ENCODE results near the gene THYN1. TPM values are rescaled to one million over a fixed set of nuclear protein-coding genes. Genes with fewer than 3 reads are reported as not detected.
A peak's percentile ranks its signal among the peaks of the same experiment; 100 is the strongest.

The THYN1 gene
- total RNA-seq, 2 donors from 2014 or later: 34.4 to 45.9 TPM

DNA sequence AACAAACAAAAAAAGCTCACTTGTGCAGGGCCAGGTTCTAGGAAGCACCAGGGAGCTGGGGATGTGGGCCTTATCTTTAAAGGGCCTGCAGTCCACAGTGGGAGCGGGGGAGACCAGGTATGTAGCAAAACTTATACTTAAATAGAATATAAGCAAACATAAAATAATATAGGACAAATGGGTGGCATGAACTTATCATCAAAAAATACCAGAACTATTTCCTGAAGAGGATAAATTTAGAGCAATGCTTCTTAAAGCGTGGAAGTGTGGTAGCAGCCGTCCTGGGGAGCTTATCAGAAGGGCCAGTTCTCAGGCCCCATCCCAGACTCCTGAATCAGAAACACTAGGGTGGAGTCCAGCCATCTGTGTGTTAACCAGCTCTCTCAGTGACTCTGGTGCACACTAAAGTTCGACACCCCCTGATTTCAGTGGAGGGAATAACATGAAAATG, 19.4 kb downstream of the THYN1 start:
- Mint-ChIP-seq H3K27ac (no peak overlapping the region), H3K36me3 (peaks cover 15% of the 10 kb centered on the region), H3K27me3 (no peaks in the 10 kb centered on the region), H3K4me3 (no peak overlapping the region), H3K4me1 (ENCODE audit: low read depth in 2 of 2) (peaks cover 40 to 52% of the 10 kb centered on the region in 2 donors), H3K9me3 (no peaks in the 10 kb centered on the region)
- DNase-seq (ENCODE audit: low spot score) (no peak), ATAC-seq (no peak)

DNA sequence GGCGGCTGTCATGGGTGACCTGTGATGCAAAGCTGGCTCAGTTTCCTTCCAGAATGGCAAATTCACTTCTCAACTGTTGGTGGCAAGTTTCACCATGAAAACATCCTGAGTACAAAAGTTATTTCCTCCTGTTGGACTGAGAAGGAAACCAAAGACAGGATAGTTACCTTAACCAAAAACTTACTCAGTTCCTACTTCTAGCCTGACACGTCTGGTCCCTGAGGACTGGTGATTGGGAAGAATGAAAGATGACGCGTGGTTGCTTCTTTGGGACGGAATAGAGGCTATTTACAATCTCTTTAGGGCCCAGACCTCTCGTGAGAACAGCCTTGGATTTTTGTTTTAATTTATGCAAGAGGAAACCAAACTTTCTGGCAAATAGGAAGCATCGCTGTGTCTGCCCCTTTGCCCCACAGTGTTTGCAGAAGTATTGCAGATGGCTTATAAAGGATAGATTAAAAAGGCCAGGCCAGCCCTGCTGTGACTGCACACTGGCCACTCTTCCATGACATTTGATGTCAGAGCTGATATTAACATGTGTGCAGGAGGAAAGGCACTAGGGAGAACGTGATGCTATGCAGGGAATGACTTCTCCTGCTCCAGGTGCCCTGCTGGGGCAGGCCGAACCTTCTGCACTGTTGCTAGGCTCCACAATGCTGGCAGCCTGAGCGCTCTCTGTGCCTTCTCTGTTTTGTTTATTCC, 21.0 kb downstream of the THYN1 start:
- peaks cover 51 to 62% of the 10 kb centered on the region in 2 donors for H3K4me1 Mint-ChIP-seq (ENCODE audit: low read depth in 2 of 2)
- peak overlapping the region; percentile 52 for H3K4me3 Mint-ChIP-seq
- H3K27ac Mint-ChIP-seq: no peak overlapping the region
- no peak for ATAC-seq
- H3K27me3 Mint-ChIP-seq: no peaks in the 10 kb centered on the region
- DNase-seq (ENCODE audit: low spot score): no peak
- peaks cover 9% of the 10 kb centered on the region for H3K36me3 Mint-ChIP-seq
- H3K9me3 Mint-ChIP-seq: no peaks in the 10 kb centered on the region

DNA sequence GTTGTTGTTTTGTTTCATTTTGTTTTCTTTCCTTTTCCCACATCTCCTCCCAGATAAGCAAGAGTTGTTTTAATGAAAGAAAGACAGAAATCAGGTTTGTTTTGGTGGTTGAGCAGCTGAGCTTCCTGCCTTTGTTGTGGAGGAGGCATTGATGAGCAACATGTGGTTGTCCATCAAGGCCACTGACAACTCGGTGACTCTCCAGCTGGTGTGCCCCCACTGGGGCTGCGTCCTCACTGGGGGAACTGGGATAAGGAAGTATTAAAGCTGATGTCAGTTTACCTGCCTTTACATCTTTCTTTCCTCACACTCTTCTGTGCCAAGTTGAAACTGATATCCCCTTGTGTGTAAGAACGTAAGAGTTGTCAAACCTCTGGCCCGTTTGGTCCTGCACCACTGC, 22.8 kb downstream of the THYN1 start:
- ATAC-seq: no peak
- peak overlapping the region; percentile 63 for H3K4me3 Mint-ChIP-seq
- H3K27me3 Mint-ChIP-seq: no peaks in the 10 kb centered on the region
- no peaks in the 10 kb centered on the region for H3K36me3 Mint-ChIP-seq
- no peaks in the 10 kb centered on the region for H3K9me3 Mint-ChIP-seq
- peaks cover 61 to 68% of the 10 kb centered on the region in 2 donors for H3K4me1 Mint-ChIP-seq (ENCODE audit: low read depth in 2 of 2)
- peak overlapping the region; percentile 7 to 40 for H3K27ac Mint-ChIP-seq
- no peak for DNase-seq (ENCODE audit: low spot score)

DNA sequence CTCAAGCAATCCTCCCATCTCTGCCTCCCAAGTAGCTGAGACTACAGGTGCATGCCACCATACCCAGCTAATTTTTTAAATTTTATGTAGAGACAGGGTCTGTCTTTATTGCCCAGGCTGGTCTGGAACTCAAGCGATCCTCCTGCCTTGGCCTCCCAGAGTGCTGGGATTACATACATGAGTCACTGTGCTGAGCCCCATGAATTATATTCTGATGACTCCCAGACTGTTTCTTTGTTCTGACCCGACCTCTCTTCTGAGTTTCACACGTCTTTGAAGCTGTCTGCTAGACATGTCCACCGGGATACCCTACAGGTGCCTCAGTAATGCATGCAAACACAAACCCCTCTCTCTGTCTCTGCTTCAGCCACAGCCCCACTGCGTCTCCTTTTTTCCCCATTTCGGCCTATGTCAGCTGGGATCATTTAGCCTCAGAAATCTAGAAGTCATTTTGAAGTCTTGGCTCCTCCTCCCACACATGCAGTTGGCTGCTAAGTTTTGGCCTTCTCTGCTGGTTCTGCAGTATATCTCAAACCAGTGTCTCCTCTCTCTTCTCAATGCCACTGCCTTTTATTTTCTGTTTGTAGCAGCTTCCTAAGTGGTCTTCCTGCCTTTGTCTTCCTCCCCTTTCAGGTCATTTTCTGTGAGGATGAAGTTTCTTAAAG, 23.9 kb downstream of the THYN1 start:
- ATAC-seq (no peak), DNase-seq (ENCODE audit: low spot score) (no peak)
- peak overlapping the region; percentile 7 to 40 for H3K27ac Mint-ChIP-seq
- peaks cover 61 to 68% of the 10 kb centered on the region in 2 donors for H3K4me1 Mint-ChIP-seq (ENCODE audit: low read depth in 2 of 2)
- H3K4me3 Mint-ChIP-seq: peak overlapping the region; percentile 63
- no peaks in the 10 kb centered on the region for H3K36me3 Mint-ChIP-seq
- no peaks in the 10 kb centered on the region for H3K27me3 Mint-ChIP-seq
- no peaks in the 10 kb centered on the region for H3K9me3 Mint-ChIP-seq

DNA sequence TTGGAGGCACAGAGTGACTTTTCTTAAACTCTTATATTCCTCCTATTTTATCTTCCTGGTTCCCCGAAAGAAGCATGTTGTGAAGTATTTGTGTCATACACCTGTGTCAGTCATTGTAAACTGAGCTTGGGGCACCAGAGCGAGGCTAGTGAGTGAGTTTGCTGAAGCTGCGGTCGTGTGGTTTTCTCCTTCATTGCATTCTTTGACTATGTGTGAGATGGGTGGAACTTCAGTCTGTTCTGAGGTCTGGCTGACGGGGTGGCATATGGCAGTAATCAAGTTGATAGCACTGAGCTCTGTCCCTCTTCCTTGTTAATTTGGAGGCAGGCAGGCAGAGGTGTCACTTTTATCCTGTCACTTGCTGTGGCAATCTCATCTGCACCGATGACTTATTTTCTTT, 24.5 kb downstream of the THYN1 start:
- ATAC-seq (peak; percentile 16 to 60), DNase-seq (ENCODE audit: low spot score) (peak; percentile 65)
- Mint-ChIP-seq H3K4me1 (ENCODE audit: low read depth in 2 of 2) (peaks cover 66 to 68% of the 10 kb centered on the region in 2 donors), H3K27ac (no peak overlapping the region), H3K9me3 (no peaks in the 10 kb centered on the region), H3K27me3 (no peaks in the 10 kb centered on the region), H3K4me3 (peak overlapping the region; percentile 63), H3K36me3 (no peaks in the 10 kb centered on the region)

DNA sequence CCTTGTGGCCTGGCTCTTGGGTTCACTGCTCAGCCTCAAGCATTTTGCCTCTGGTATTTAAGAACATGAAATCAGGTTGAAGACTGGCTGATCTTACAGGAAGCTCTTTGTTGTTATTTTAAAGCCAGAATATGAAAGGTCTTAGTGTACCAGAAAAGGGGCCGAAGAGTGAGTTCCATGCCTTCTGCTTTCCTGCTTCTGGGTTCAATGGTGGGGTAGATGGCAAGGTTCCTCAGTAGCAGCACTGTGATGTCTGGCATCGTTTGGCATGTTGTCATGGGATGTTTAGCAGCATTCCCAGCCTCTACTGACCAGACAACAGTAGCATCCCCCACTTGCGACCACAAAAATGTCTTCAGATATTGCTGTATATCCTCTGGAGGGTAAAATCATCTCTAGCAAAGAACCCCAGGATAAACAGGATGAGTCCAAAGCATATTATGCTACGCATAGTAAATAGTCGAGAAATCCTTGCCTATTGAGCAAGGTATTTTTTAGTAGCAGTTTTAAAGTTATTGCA, 26.3 kb downstream of the THYN1 start:
- H3K36me3 Mint-ChIP-seq: peaks cover 5% of the 10 kb centered on the region
- H3K9me3 Mint-ChIP-seq: no peaks in the 10 kb centered on the region
- peak overlapping the region; percentile 96 for H3K4me3 Mint-ChIP-seq
- peaks cover 68 to 72% of the 10 kb centered on the region in 2 donors for H3K4me1 Mint-ChIP-seq (ENCODE audit: low read depth in 2 of 2)
- DNase-seq (ENCODE audit: low spot score): no peak
- no peak overlapping the region for H3K27ac Mint-ChIP-seq
- no peak for ATAC-seq
- H3K27me3 Mint-ChIP-seq: no peaks in the 10 kb centered on the region

DNA sequence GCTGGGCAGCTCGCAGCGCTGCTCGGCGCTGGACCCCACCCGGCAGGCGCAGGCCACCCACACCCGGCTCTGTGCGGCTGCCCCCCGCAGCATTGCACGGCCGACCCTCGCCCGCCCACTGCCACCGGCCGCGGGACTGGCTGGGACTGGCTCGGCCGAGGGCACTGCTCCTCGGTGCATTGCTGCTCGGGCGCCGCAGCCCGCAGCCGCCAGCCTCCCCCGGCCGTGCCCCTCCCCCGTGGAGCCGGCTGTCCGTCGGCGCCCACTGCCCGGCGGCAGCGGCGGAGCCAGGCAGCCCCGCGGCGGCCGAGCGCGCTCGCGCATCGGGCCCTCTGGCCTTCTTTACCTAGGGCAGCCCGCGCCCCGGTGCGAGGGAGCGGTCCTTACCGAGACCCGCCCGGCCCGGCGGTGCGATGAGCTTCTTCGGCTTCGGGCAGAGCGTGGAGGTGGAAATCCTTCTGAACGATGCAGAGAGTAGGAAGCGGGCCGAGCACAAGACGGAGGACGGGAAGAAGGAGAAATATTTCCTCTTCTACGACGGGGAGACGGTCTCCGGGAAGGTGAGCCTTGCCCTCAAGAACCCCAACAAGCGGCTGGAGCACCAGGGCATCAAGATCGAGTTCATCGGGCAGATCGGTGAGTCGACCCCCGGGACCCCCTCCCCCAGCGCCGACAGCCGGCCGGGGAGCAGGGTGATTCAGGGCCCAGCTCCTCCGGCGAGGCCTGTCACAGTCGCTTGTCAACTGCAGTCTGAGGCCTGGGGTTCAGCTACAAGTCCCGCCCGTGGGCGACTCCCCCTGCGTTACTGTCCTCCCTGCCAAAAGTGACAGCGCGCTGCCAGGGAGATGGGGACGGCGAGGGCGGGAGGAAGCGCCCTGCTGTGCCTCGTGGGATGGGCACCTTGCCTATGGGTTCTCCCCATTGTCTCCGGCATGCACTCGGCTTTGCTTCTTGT, 28.2 kb downstream of the THYN1 start:
- Mint-ChIP-seq H3K4me3 (peak overlapping the region; percentile 96), H3K27me3 (no peaks in the 10 kb centered on the region), H3K4me1 (ENCODE audit: low read depth in 2 of 2) (peaks cover 58 to 68% of the 10 kb centered on the region in 2 donors), H3K27ac (peak overlapping the region; percentile 65 to 78), H3K9me3 (no peaks in the 10 kb centered on the region), H3K36me3 (peaks cover 11% of the 10 kb centered on the region)
- peak in 1 of 2 donors; percentile 41 for ATAC-seq
- DNase-seq (ENCODE audit: low spot score): no peak

DNA sequence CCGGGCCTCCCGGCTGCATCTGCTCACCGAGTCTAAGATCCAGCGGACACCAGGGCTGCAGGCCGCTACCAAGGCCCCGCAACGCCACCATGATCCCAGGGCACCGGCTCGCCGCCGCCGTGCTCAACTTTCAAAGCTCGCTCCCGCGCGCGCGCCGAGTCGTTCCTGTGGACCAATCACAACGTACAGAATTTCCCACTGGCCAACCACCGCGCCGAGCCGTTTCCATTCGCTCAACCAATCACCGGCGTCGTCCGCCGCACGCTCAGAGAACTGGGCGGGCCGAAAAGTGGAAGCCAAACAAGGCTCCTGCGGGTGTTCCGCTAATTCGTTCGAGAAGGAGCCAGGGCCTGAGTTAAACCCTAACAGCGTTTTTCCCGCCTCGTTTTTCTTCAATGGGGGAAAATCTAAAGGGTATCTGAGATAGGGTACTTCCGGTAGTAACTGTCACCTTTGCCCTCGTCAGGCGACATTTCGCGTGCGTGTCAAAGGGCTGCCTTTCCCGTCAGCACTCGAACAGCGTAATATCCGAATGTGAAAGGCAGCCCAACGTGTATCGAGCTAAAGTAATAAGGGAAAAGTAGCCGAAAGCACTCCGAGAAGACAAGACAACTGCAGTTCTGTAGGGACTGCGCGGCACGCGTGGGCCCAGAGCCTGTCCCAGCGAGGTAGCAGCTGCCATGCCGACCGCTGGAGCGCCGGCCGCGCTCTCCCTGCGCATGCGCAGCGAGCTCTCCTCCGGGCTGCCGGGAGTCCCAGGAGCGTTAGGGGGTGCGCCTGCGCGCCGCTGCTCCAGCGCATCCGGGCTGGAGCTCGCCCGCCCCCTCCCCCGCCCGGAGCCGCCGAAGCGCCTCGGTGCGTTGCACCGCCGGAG, 29.1 kb downstream of the THYN1 start, which contains the start of the genes NCAPD3 and VPS26B:
NCAPD3 (minus strand) TSS at position 132 of the 874 bp plus-strand sequence; CDS start at position 91, 41 bp downstream.
VPS26B (plus strand) TSS at position 836 of the 874 bp plus-strand sequence. CDS start 452 bp downstream, outside the sequence.
- peaks cover 13% of the 10 kb centered on the region for H3K36me3 Mint-ChIP-seq
- ATAC-seq: peak; percentile 87 to 92
- no peaks in the 10 kb centered on the region for H3K9me3 Mint-ChIP-seq
- peak within 1 kb of the TSS; percentile 96 to 98 for H3K27ac Mint-ChIP-seq
- H3K4me1 Mint-ChIP-seq (ENCODE audit: low read depth in 2 of 2): peaks cover 51 to 60% of the 10 kb centered on the region in 2 donors
- peak; percentile 97 for DNase-seq (ENCODE audit: low spot score)
- H3K27me3 Mint-ChIP-seq: no peaks in the 10 kb centered on the region
- peak within 1 kb of the TSS; percentile 97 for H3K4me3 Mint-ChIP-seq

DNA sequence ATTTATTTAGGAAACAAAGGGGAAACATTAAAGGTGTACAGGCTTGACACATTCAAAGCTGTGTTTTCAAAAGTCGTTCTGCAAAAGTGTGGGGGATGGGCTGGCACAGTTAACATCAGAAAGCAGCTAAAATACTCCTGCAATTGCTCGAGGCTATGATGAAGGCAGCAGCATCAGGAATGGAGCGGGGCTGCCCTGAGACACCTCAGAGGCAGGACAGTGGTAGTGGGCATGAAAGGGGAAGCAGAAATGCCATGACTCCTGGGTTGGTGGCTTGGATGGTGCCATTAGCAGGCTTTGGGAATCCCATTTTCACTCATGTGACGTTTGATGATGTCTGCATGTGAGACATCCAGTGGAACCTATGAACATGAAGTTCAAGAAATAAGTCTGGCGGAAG, 30.0 kb downstream of the THYN1 start:
- ATAC-seq (no peak), DNase-seq (ENCODE audit: low spot score) (no peak)
- Mint-ChIP-seq H3K27ac (peak overlapping the region; percentile 96 to 98), H3K27me3 (no peaks in the 10 kb centered on the region), H3K36me3 (peaks cover 23% of the 10 kb centered on the region), H3K9me3 (no peaks in the 10 kb centered on the region), H3K4me3 (peak overlapping the region; percentile 97), H3K4me1 (ENCODE audit: low read depth in 2 of 2) (peaks cover 53 to 59% of the 10 kb centered on the region in 2 donors)

DNA sequence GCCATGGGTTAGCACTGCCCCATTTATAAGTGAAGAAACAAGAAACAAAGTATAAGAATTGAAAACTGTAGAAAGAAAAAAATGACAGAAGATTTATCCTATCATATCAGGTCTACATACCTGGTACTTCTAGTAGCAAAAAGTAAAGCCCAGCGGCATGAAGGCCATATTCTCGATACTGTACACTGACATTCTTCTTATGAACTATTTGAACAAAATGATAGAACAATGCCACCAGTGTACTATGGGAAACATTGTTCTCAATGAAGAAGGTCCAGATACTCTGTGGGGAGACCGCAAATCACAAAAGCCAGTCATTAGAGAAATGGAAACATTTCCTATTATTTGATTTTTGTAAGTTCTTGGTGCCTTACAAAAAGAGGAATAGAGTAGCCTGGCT, 36.3 kb downstream of the THYN1 start:
- no peak for ATAC-seq
- Mint-ChIP-seq H3K4me1 (ENCODE audit: low read depth in 2 of 2) (peaks cover 13 to 18% of the 10 kb centered on the region in 2 donors), H3K9me3 (no peaks in the 10 kb centered on the region), H3K4me3 (no peak overlapping the region), H3K27me3 (no peaks in the 10 kb centered on the region), H3K36me3 (peaks cover 29% of the 10 kb centered on the region), H3K27ac (no peak overlapping the region)
- DNase-seq (ENCODE audit: low spot score): no peak

DNA sequence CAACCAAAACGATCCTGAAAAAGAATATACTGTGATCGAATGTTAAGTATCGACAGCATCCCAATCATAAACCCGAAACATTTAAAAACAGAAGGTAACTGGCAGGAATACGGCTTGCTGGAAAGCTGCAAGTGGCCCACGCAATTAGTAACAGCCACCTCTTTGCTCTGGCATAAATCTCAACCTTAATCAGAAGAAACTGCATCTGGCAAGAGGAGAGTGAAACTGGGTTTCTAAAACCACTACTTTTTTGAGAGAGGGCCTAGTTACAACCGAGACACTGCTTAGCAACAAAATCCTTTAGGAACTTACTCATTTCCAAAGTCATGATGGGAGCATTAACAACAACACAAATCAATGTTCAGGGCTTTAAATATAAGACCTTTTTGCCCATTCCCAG, 37.3 kb downstream of the THYN1 start:
- no peaks in the 10 kb centered on the region for H3K9me3 Mint-ChIP-seq
- ATAC-seq: no peak
- H3K27me3 Mint-ChIP-seq: no peaks in the 10 kb centered on the region
- no peak overlapping the region for H3K4me3 Mint-ChIP-seq
- H3K27ac Mint-ChIP-seq: no peak overlapping the region
- peaks cover 35% of the 10 kb centered on the region for H3K36me3 Mint-ChIP-seq
- no peak for DNase-seq (ENCODE audit: low spot score)
- H3K4me1 Mint-ChIP-seq (ENCODE audit: low read depth in 2 of 2): peaks cover 13% of the 10 kb centered on the region in 2 donors

DNA sequence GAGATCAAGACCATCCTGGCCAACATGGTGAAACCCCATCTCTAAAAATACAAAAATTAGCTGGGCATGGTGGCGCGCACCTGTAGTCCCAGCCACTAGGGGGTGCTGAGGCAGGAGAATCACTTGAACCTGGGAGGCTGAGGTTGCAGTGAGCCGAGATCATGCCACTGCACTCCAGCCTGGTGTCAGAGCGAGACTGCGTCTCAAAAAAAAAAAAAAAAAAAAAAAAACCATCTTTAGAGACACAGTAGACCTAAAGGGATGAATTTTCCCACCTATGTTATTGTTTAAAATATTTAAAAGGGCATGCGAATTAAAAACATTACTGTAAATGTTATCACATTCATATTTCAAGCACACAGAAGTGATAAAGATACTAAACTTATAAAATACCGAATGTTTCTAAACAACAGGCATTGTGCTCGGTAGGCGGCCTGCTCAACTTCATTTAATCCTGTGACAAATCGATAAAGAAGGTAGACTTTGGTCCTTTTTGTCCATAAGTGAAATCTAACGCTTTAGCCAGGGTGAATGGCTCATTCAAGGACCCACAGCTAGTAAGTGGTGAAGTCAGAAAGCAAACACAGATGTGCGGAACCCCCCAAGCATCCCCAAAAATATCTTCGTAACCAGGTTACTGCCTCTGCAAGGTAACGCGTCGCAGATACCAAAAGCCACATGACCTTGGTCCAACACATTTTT, 45.5 kb downstream of the THYN1 start:
- peaks cover 41% of the 10 kb centered on the region for H3K36me3 Mint-ChIP-seq
- H3K27ac Mint-ChIP-seq: no peak overlapping the region
- H3K9me3 Mint-ChIP-seq: no peaks in the 10 kb centered on the region
- H3K4me1 Mint-ChIP-seq (ENCODE audit: low read depth in 2 of 2): peaks cover 0 to 3% of the 10 kb centered on the region in 2 donors
- no peaks in the 10 kb centered on the region for H3K27me3 Mint-ChIP-seq
- no peak overlapping the region for H3K4me3 Mint-ChIP-seq
- DNase-seq (ENCODE audit: low spot score) (no peak), ATAC-seq (no peak)
